Stimulated activated CD8-positive, alpha-beta memory T cell treated with anti-CD3 and anti-CD28 coated beads, Interleukin-7, amount 100 ng/mL, for 48 hours (primary cell): Measurements from ENCODE around the gene NEMF.
A peak's percentile ranks its signal among the peaks of the same experiment; 100 is the strongest.
"Not testable (repeated sequence)": the region's sequence is repeated elsewhere in the genome, so short reads cannot be mapped to it uniquely, and the experiment has no call there.

Experiments used
- DNase-seq, 2 donors: peaks; one replicate each; pipeline ENCODE4 v3.0.0-alpha.2; 2020; ENCODE audit warnings: low read depth in 1 of 2; ENCODE audit errors: extremely low read depth in 1 of 2

Gene NEMF

GRCh38 chr14:49852301-49853157 lies at the start of gene NEMF:
Gene NEMF, minus strand, starts transcription at chr14:49852788. Its CDS starts 35 bp downstream, at chr14:49852753.
- DNase-seq: peak; percentile 53 to 70

GRCh38 chr14:49900973-49901372 lies 48.4 kb upstream of the NEMF start:
- DNase-seq: no peak

GRCh38 chr14:49898485-49898884 lies 45.9 kb upstream of the NEMF start:
- DNase-seq: no peak

GRCh38 chr14:49897965-49898364 lies 45.4 kb upstream of the NEMF start:
- DNase-seq: no peak

GRCh38 chr14:49897414-49897813 lies 44.8 kb upstream of the NEMF start:
- DNase-seq: no peak

GRCh38 chr14:49896966-49897365 lies 44.4 kb upstream of the NEMF start:
- no peak for DNase-seq

GRCh38 chr14:49896272-49896671 lies 43.7 kb upstream of the NEMF start:
- not testable (repeated sequence) for DNase-seq

GRCh38 chr14:49895480-49895879 lies 42.9 kb upstream of the NEMF start:
- DNase-seq: no peak

GRCh38 chr14:49894214-49895107 lies 41.9 kb upstream of the NEMF start:
- DNase-seq: not testable (repeated sequence)

- peak; percentile 80 to 81 for DNase-seq
These were observed 41.0 kb upstream of the NEMF start for GRCh38 chr14:49893309-49894213.

- DNase-seq: peak; percentile 96 to 97
These were observed 40.2 kb upstream of the NEMF start, which contains the start of gene ARF6 for GRCh38 chr14:49892636-49893308. Gene ARF6, plus strand, starts transcription at chr14:49893082. Its CDS starts 655 bp downstream, at chr14:49893737.

- peak in 1 of 2 donors; percentile 22 for DNase-seq
These were observed 39.7 kb upstream of the NEMF start for GRCh38 chr14:49892301-49892635.

GRCh38 chr14:49888293-49888692 lies 35.7 kb upstream of the NEMF start:
- DNase-seq: no peak

- DNase-seq: no peak
These were observed 33.9 kb upstream of the NEMF start for GRCh38 chr14:49886523-49886922.

- DNase-seq: no peak
These were observed 30.5 kb upstream of the NEMF start for GRCh38 chr14:49882826-49883694.

- DNase-seq: no peak
These were observed 28.9 kb upstream of the NEMF start for GRCh38 chr14:49881350-49882001.

GRCh38 chr14:49880267-49881064 lies 27.9 kb upstream of the NEMF start:
- DNase-seq: no peak
